Neural cell (in vitro differentiated cells): Measurements from ENCODE around the gene CBLB. TPM values are rescaled to one million over a fixed set of nuclear protein-coding genes. Genes with fewer than 3 reads are reported as not detected.

Experiments
- H2AFZ ChIP-seq: fragments of 200-600, 300-800 bp; sonication (generic), shearing (Covaris generic); 2 replicates; pipeline ENCODE4 v1.6.0; 2014; ENCODE audit warnings: low read depth, mild to moderate bottlenecking, antibody characterized with exemption, low read length, moderate library complexity
- H3F3A ChIP-seq: fragments of 200-600 bp; shearing (Covaris generic); 2 replicates; pipeline ENCODE4 v1.6.1; 2016; ENCODE audit warnings: mild to moderate bottlenecking, moderate library complexity, mixed read lengths, antibody characterized with exemption, low read length; ENCODE audit not compliant: insufficient read depth, poor library complexity, severe bottlenecking
- H3K27ac ChIP-seq: fragments of 200-600, 300-800 bp; sonication (generic), shearing (Covaris generic); 2 replicates; pipeline ENCODE4 v1.5.1; 2014; ENCODE audit warnings: mild to moderate bottlenecking, low read length, moderate library complexity
- H3K27me3 ChIP-seq: fragments of 300-800, 200-600 bp; sonication (generic), shearing (Covaris generic); 2 replicates; pipeline ENCODE4 v1.6.0; 2014; ENCODE audit warnings: mild to moderate bottlenecking, low read depth, low read length, moderate library complexity; ENCODE audit not compliant: insufficient read depth
- H3K36me3 ChIP-seq: fragments of 300-800, 200-600 bp; sonication (generic), shearing (Covaris generic); 2 replicates; pipeline ENCODE4 v1.5.1; 2014; ENCODE audit warnings: mild to moderate bottlenecking, antibody characterized with exemption, low read length, moderate library complexity; ENCODE audit not compliant: insufficient read depth
- H3K4me2 ChIP-seq: fragments of 300-800, 200-600 bp; sonication (generic), shearing (Covaris generic); 2 replicates; pipeline ENCODE4 v1.6.0; 2014; ENCODE audit warnings: mild to moderate bottlenecking, low read length
- H3K4me3 ChIP-seq: fragments of 300-800, 200-600 bp; sonication (generic), shearing (Covaris generic); 2 replicates; pipeline ENCODE4 v1.5.1; 2014; ENCODE audit warnings: mild to moderate bottlenecking, low read length, moderate library complexity
- H3K79me2 ChIP-seq: fragments of 200-600 bp; shearing (Covaris generic); replicated peaks from 2 replicates; pipeline ENCODE4 v1.6.0; 2014; ENCODE audit warnings: mild to moderate bottlenecking, low read length, moderate library complexity; ENCODE audit not compliant: insufficient read depth
- H3K9ac ChIP-seq: fragments of 300-800, 200-600 bp; sonication (generic), shearing (Covaris generic); 2 replicates; pipeline ENCODE4 v1.6.1; 2016; ENCODE audit warnings: mild to moderate bottlenecking, low read length, mixed read lengths
- H3K9me2 ChIP-seq: fragments of 200-600 bp; shearing (Covaris generic); 2 replicates; pipeline ENCODE4 v1.6.1; 2016; ENCODE audit warnings: mild to moderate bottlenecking, low read length, mixed read lengths; ENCODE audit not compliant: insufficient read depth
- H3K9me3 ChIP-seq: fragments of 200-600, 300-800 bp; sonication (generic), shearing (Covaris generic); 2 replicates; pipeline ENCODE4 v1.6.1; 2016; ENCODE audit warnings: mild to moderate bottlenecking, mixed run types, low read length, moderate library complexity, mixed read lengths
- H4K20me1 ChIP-seq: fragments of 200-600 bp; shearing (Covaris generic); 2 replicates; pipeline ENCODE4 v1.6.1; 2016; ENCODE audit warnings: mild to moderate bottlenecking, mixed run types; ENCODE audit not compliant: insufficient read depth
- CTCF ChIP-seq: fragments of 450-650 bp; IDR thresholded peaks from 2 replicates; pipeline ENCODE4 v1.5.1; 2014; ENCODE audit warnings: antibody characterized with exemption, mild to moderate bottlenecking, moderate library complexity; ENCODE audit not compliant: poor library complexity, severe bottlenecking
- EP300 ChIP-seq: fragments of 450-650 bp; conservative IDR thresholded peaks from 2 replicates; pipeline ENCODE4 v1.6.1; 2014; ENCODE audit warnings: antibody characterized with exemption, mild to moderate bottlenecking, moderate library complexity; ENCODE audit not compliant: poor library complexity, severe bottlenecking
- EZH2 ChIP-seq: fragments of 200-600, 300-800 bp; shearing (Covaris generic), sonication (generic); IDR thresholded peaks from 2 replicates; pipeline ENCODE4 v1.6.1; 2014; ENCODE audit warnings: antibody characterized with exemption, low read length, borderline replicate concordance, mild to moderate bottlenecking; ENCODE audit not compliant: insufficient read depth, poor library complexity, severe bottlenecking
- MXI1 ChIP-seq: fragments of 450-650 bp; conservative IDR thresholded peaks from 2 replicates; pipeline ENCODE4 v1.6.1; 2014; ENCODE audit warnings: antibody characterized with exemption, mild to moderate bottlenecking; ENCODE audit not compliant: poor library complexity, severe bottlenecking
- POLR2AphosphoS5 ChIP-seq: IDR thresholded peaks from 2 replicates; pipeline ENCODE4 v1.6.1; 2012
- RAD21 ChIP-seq: fragments of 450-650 bp; conservative IDR thresholded peaks from 2 replicates; pipeline ENCODE4 v1.6.1; 2014; ENCODE audit warnings: antibody characterized with exemption, mild to moderate bottlenecking, moderate library complexity
- REST ChIP-seq: IDR thresholded peaks from 2 replicates; pipeline ENCODE4 v1.6.1; 2012; ENCODE audit warnings: borderline replicate concordance
- SMC3 ChIP-seq: fragments of 450-650 bp; conservative IDR thresholded peaks from 2 replicates; pipeline ENCODE4 v1.6.1; 2014; ENCODE audit warnings: antibody characterized with exemption, mild to moderate bottlenecking, moderate library complexity; ENCODE audit not compliant: poor library complexity
- TAF1 ChIP-seq: IDR thresholded peaks from 2 replicates; pipeline ENCODE4 v1.6.1; 2012; ENCODE audit warnings: low read depth
- polyA plus RNA-seq: library from polyadenylated mRNA; depleted of rRNA; stranded (reverse); fragments of >200 nt; gene quantifications from 2 replicates; pipeline ENCODE4 v1.2.3, GENCODE V29; 2014

CBLB gene
- polyA plus RNA-seq, 1 donor from 2014 or later: 36.4 TPM

GRCh38 chr3:105615814-105616213 lies 253.0 kb downstream of the CBLB start:
- Histone ChIP-seq H3F3A (no peaks in the 10 kb centered on the region), H3K9me2 (no peaks in the 10 kb centered on the region), H2AFZ (no peak overlapping the region), H3K27me3 (no peaks in the 10 kb centered on the region), H3K4me3 (no peak overlapping the region), H4K20me1 (no peaks in the 10 kb centered on the region), H3K4me2 (no peak overlapping the region), H3K27ac (no peak overlapping the region), H3K36me3 (no peaks in the 10 kb centered on the region), H3K79me2 (no peaks in the 10 kb centered on the region), H3K9ac (no peak overlapping the region), H3K9me3 (no peaks in the 10 kb centered on the region)
- TF ChIP-seq EP300 (no peak), CTCF (no peak), MXI1 (no peak), SMC3 (no peak), TAF1 (no peak), EZH2 (no peak), REST (no peak), POLR2AphosphoS5 (no peak), RAD21 (no peak)

GRCh38 chr3:105614288-105615030 lies 254.4 kb downstream of the CBLB start:
- Histone ChIP-seq H3K9me3 (no peaks in the 10 kb centered on the region), H3K4me2 (no peak overlapping the region), H3K27ac (no peak overlapping the region), H3K36me3 (no peaks in the 10 kb centered on the region), H2AFZ (no peak overlapping the region), H3K9ac (no peak overlapping the region), H3K9me2 (no peaks in the 10 kb centered on the region), H3K27me3 (no peaks in the 10 kb centered on the region), H3K79me2 (no peaks in the 10 kb centered on the region), H4K20me1 (no peaks in the 10 kb centered on the region), H3K4me3 (no peak overlapping the region), H3F3A (no peaks in the 10 kb centered on the region)
- TF ChIP-seq SMC3 (no peak), CTCF (no peak), POLR2AphosphoS5 (no peak), REST (no peak), EP300 (no peak), MXI1 (no peak)
